Sigmoid colon (tissue), 4 donors: ENCODE results near the gene STX1B.
A peak's percentile ranks its signal among the peaks of the same experiment; 100 is the strongest.

ENCODE experiments used
- CTCF ChIP-seq, 4 experiments: fragments of 450-650 bp in 3 of 4; fragments of 200-600 bp in 1 of 4; IDR thresholded peaks; one replicate each; pipeline ENCODE4 v1.5.1; 2016 to 2019; ENCODE audit warnings: antibody characterized with exemption in 4 of 4, mild to moderate bottlenecking in 3 of 4, moderate library complexity in 2 of 4
- POLR2AphosphoS5 ChIP-seq, 4 donors: sonication (generic); formaldehyde crosslinking; IDR thresholded peaks; one replicate each; pipeline ENCODE4 v1.6.1; 2017; ENCODE audit warnings: antibody characterized with exemption in 4 of 4

- TF ChIP-seq POLR2AphosphoS5 (IDR thresholded peaks at IDR 0.05) (peak; percentile 56 to 86 (median 76)), CTCF (IDR thresholded peaks at IDR 0.05) (no peak)
These were observed 22.6 kb upstream of the STX1B start, which contains the start of gene STX4 for GRCh38 chr16:31032736-31033708.
